ENCODE data around the gene GDPGP1. TPM values are rescaled to one million over a fixed set of nuclear protein-coding genes. Genes with fewer than 3 reads are reported as not detected.

GDPGP1 gene
- total and polyA plus RNA-seq, 8 donors, result 3.4 to 8.6 (median 4.0) TPM

DNA sequence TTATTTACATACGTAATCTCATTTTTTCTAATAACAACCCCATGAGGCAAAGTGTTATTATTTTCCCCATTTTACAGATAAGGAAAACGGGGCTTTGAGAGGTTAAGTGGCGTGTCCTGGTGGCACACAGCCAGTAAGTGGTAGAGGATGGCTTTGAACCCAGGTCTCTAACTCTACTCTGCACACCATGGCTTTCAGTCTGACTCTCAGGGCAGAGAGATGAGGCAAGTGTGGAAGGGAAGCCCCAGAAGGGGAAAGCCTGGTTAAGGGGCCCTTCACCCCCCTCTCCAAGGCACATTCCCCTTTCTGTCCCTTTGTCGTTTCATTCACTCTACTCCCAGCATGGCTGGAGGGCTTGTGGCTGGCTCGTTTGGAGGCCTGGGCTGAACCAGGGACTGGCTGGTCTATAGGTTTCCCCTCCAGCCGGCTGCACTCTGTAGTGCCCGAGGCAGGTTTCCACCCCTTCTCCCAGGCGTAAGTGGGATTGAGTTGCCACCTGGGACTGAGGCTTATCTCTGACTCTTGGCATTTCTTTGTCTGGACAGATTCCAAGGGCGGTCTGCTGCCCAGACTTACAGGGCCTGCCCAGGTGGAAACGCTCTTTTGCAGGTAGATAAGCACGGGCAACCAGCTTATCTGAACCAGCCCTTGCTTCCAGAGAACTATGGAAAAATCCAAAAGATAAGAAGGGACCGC lies 20.7 kb upstream of the GDPGP1 start:
- peak; percentile 80 for ATAC-seq
- intact Hi-C loops (cut with DNase I), result no loop called here

DNA sequence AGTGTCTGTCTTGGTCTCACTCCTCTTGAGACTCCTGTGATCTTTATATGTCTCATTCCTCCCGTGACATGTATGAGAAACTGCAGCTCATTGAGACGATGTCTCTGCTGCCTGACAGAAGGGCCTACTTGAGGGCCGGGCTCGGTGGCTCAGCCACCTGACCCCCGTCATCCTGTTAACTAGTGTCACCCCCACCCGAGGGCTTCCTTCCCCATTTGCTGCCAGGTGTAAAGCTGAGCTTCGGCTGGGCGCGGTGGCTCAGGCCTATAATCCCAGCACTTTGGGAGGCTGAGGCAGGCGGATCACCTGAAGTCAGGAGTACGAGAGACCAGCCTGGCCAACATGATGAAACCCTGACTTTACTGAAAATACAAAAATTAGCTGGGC lies 20.2 kb upstream of the GDPGP1 start:
- peak; percentile 29 for ATAC-seq
- H3K9me3 ChIP-seq, result no peaks in the 10 kb centered on the region
- peak overlapping the region; percentile 44 to 53 for H3K27ac ChIP-seq
- TF ChIP-seq, protein P1, sequence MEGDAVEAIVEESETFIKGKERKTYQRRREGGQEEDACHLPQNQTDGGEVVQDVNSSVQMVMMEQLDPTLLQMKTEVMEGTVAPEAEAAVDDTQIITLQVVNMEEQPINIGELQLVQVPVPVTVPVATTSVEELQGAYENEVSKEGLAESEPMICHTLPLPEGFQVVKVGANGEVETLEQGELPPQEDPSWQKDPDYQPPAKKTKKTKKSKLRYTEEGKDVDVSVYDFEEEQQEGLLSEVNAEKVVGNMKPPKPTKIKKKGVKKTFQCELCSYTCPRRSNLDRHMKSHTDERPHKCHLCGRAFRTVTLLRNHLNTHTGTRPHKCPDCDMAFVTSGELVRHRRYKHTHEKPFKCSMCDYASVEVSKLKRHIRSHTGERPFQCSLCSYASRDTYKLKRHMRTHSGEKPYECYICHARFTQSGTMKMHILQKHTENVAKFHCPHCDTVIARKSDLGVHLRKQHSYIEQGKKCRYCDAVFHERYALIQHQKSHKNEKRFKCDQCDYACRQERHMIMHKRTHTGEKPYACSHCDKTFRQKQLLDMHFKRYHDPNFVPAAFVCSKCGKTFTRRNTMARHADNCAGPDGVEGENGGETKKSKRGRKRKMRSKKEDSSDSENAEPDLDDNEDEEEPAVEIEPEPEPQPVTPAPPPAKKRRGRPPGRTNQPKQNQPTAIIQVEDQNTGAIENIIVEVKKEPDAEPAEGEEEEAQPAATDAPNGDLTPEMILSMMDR (IDR thresholded peaks at IDR 0.05), result no peak
- H3K4me1 ChIP-seq, result peaks cover 27 to 60% of the 10 kb centered on the region in 2 donors
- no peaks in the 10 kb centered on the region for H3K27me3 ChIP-seq
- peaks cover 0 to 35% of the 10 kb centered on the region in 2 donors for H3K36me3 ChIP-seq
- intact Hi-C loops (cut with DNase I), result no loop called here
- no peak for DNase-seq
- no peak overlapping the region for H3K4me3 ChIP-seq

More for the DNA sequence above, 20.7 kb upstream of the GDPGP1 start:
- peak in 2 of 4 donors; percentile 74 for DNase-seq
- Histone ChIP-seq H3K4me1 (peaks cover 27 to 61% of the 10 kb centered on the region in 2 donors), H3K36me3 (peaks cover 0 to 29% of the 10 kb centered on the region in 2 donors), H3K27ac (peak overlapping the region; percentile 53 to 78), H3K27me3 (no peaks in the 10 kb centered on the region), H3K9me3 (no peaks in the 10 kb centered on the region), H3K4me3 (no peak overlapping the region)
- TF ChIP-seq, protein P1 (IDR thresholded peaks at IDR 0.05), result no peak

DNA sequence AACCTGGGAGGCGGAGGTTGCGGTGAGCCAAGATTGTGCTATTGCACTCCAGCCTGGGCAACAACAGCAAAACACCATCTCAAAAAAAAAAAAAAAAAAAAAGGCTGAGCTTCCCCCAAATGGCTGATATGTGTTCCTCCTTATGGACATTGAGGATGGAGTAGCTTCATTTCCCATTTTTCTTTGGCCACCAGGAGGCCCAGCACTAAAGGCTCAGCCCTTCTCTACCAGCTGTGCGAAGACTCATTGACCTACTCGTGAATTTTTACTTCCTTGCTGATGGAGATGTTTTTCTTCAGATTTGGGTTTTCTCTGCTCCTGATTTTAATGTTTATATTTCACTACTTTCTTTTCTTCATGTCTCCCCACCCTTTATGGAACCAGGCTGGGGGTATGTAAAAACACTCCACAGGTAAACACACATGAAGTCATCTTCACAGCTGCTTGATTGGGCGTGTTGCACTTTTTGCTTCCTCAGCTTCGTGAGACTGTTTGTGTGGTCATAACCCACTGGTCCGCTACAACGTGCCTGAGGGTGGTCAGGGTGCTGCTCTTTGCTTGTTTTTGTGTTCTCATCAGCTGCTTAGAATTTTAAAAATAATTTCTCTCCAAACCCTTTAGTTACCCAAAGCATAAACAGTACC lies 19.3 kb upstream of the GDPGP1 start:
- DNase-seq (no peak), ATAC-seq (no peak)
- Histone ChIP-seq H3K27ac (no peak overlapping the region), H3K4me1 (peaks cover 27 to 51% of the 10 kb centered on the region in 2 donors), H3K9me3 (no peaks in the 10 kb centered on the region), H3K4me3 (no peak overlapping the region), H3K36me3 (peaks cover 0 to 35% of the 10 kb centered on the region in 2 donors), H3K27me3 (no peaks in the 10 kb centered on the region)
- TF ChIP-seq, protein P1 (IDR thresholded peaks at IDR 0.05), result peak in 1 of 2 donors; percentile 27
- intact Hi-C loops (cut with DNase I), result no loop called here

DNA sequence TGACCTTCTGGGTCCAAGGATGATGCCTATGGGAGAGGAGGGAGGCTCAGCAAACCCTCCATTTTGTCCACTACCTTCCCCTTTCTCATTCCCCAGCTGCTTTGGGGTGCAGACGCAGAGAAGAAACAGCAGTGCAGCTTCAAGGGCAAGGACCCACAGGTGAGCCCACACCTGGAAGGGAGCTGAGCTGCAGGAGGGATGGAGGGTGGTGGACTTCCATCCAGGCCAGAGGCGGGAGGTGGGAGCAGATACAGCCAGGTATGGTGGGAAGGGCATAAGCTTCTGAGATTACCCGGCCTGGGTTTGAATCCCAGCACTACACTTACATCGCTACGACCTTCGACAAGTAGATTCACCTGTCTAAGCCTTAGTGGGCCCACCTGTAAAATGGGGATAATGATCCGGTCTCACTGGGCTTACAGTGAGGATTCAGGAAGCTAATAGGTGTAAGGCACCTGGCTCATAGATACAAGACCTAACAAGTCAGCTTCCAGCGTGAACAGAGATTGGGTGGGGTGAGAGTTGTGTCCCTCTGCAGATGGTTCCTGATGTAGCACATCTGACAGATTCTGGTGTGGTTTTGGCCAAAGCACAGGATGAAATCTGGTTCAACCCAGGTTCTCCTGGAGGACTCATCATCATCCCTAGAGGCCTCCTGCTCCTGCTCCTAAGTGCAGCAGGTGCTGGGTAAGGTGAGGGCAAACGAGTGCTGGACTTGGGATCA lies 16.2 kb upstream of the GDPGP1 start:
- peaks cover 17 to 27% of the 10 kb centered on the region in 2 donors for H3K4me1 ChIP-seq
- H3K27ac ChIP-seq, result no peak overlapping the region
- no peak overlapping the region for H3K4me3 ChIP-seq
- ATAC-seq (no peak), DNase-seq (no peak)
- intact Hi-C loops (cut with DNase I), result no loop called here
- peaks cover 0 to 58% of the 10 kb centered on the region in 2 donors for H3K36me3 ChIP-seq
- H3K9me3 ChIP-seq, result no peaks in the 10 kb centered on the region
- TF ChIP-seq, protein P1 (IDR thresholded peaks at IDR 0.05), result no peak
- no peaks in the 10 kb centered on the region for H3K27me3 ChIP-seq

All from left lung (tissue), 10 donors.